HCT116 (cell line): ENCODE results near the gene PAM16. TPM values are rescaled to one million over a fixed set of nuclear protein-coding genes. Genes with fewer than 3 reads are reported as not detected.
A peak's percentile ranks its signal among the peaks of the same experiment; 100 is the strongest.

Experiments used
- ATAC-seq: fragments of 200-7000 bp; cut with Tn5 transposase; 2 replicates; pipeline ENCODE4 v1.9.1; 2020; ENCODE audit warnings: mild to moderate bottlenecking, moderate library complexity
- BruUV-seq: library from RNA; stranded (reverse); fragments of 400-500 nt; replicated peaks from 2 replicates; lab custom pipeline; 2021; lab: Mats Ljungman, UMichigan
- CTCF ChIA-PET: fragments of 300-600 bp; sonication (Branson Sonifier 250); formaldehyde crosslinking; loops from one replicate; lab custom pipeline; 2021; ENCODE audit warnings: antibody characterized with exemption; lab: Charles Lee
- POLR2A ChIA-PET: fragments of 300-600, 350-600 bp; sonication (Branson Sonifier 250); formaldehyde crosslinking; loops from one replicate; lab custom pipeline; 2021; ENCODE audit warnings: antibody characterized with exemption; lab: Charles Lee
- RAD21 ChIA-PET, 2 experiments: fragments of 300-600 bp; sonication (Branson Sonifier 250); formaldehyde crosslinking; loops; one replicate each; lab custom pipeline; 2023; ENCODE audit warnings: low total read pairs in 2 of 2; ENCODE audit not compliant: uncharacterized antibody in 2 of 2, unreplicated experiment in 2 of 2, low non-redundant PET in 1 of 2; lab: Charles Lee
- DNase-seq: peaks from one replicate; pipeline ENCODE4 v3.0.0-alpha.2; 2010; ENCODE audit warnings: low read depth, low spot score
- H2AFZ ChIP-seq: fragments of 200-600 bp; shearing (Covaris generic), sonication (generic); 2 replicates; pipeline ENCODE4 v1.6.1; 2017; ENCODE audit warnings: low read depth, mixed run types, mixed read lengths, antibody characterized with exemption, low read length; ENCODE audit not compliant: poor library complexity, severe bottlenecking
- H3K27ac ChIP-seq: 2 replicates; pipeline ENCODE4 v1.5.1; 2012; ENCODE audit warnings: low read depth, low read length
- H3K27me3 ChIP-seq: fragments of 200-600 bp; sonication (generic); 2 replicates; pipeline ENCODE4 v1.6.1; 2016; ENCODE audit warnings: mixed run types, low read length, mixed read lengths; ENCODE audit not compliant: insufficient read depth
- H3K36me3 ChIP-seq, 2 experiments: fragments of 200-500 bp in 1 of 2; fragments of 200-600 bp in 1 of 2; sonication (Bioruptor generic) in 1 of 2; sonication (generic) in 1 of 2; 2 replicates each; pipeline versions ENCODE4 v1.5.1 to v1.6.1; 2014 to 2016; ENCODE audit warnings: low read length in 2 of 2, inconsistent platforms in 1 of 2, mixed read lengths in 1 of 2, mixed run types in 1 of 2; ENCODE audit not compliant: insufficient read depth in 2 of 2, control insufficient read depth in 1 of 2
- H3K4me1 ChIP-seq, 2 experiments: fragments of 200-600 bp in 1 of 2; sonication (generic) in 1 of 2; 2 replicates each; pipeline versions ENCODE4 v1.5.1 to v1.6.1; 2012 to 2017; ENCODE audit warnings: low read length in 2 of 2, inconsistent platforms in 1 of 2, mild to moderate bottlenecking in 1 of 2, mixed read lengths in 1 of 2, mixed run types in 1 of 2, moderate library complexity in 1 of 2; ENCODE audit not compliant: insufficient read depth in 2 of 2, control insufficient read depth in 1 of 2
- H3K4me2 ChIP-seq: fragments of 200-600 bp; sonication (generic); 2 replicates; pipeline ENCODE4 v1.6.1; 2017; ENCODE audit warnings: mixed run types, low read length, mixed read lengths
- H3K4me3 ChIP-seq, 2 experiments: fragments of 200-600 bp in 1 of 2; sonication (generic) in 1 of 2; replicated peaks in 1 of 2; 2 replicates each; pipeline ENCODE4 v1.5.1; 2011 to 2016; ENCODE audit warnings: low read length in 2 of 2, control low read depth in 1 of 2, low read depth in 1 of 2, mild to moderate bottlenecking in 1 of 2, mixed read lengths in 1 of 2, mixed run types in 1 of 2
- H3K79me2 ChIP-seq: fragments of 200-600 bp; sonication (generic); 2 replicates; pipeline ENCODE4 v1.6.1; 2017; ENCODE audit warnings: mild to moderate bottlenecking, mixed run types, low read length, moderate library complexity, mixed read lengths; ENCODE audit not compliant: insufficient read depth
- H3K9ac ChIP-seq: fragments of 200-600 bp; sonication (generic); 2 replicates; pipeline ENCODE4 v1.6.1; 2016; ENCODE audit warnings: low read length, mixed read lengths
- H3K9me2 ChIP-seq: fragments of 200-600 bp; sonication (generic), shearing (Covaris generic); 2 replicates; pipeline ENCODE4 v1.6.1; 2017; ENCODE audit warnings: mixed run types, mild to moderate bottlenecking, moderate library complexity; ENCODE audit not compliant: insufficient read depth
- H3K9me3 ChIP-seq, 2 experiments: fragments of 200-500 bp in 1 of 2; fragments of 200-600 bp in 1 of 2; sonication (Bioruptor generic) in 1 of 2; sonication (generic) in 1 of 2; 2 replicates each; pipeline ENCODE4 v1.6.1; 2014 to 2017; ENCODE audit warnings: low read length in 2 of 2, mixed read lengths in 2 of 2, inconsistent platforms in 1 of 2, low read depth in 1 of 2, mild to moderate bottlenecking in 1 of 2, mixed run types in 1 of 2, moderate library complexity in 1 of 2; ENCODE audit not compliant: control insufficient read depth in 1 of 2, insufficient read depth in 1 of 2
- H4K20me1 ChIP-seq: fragments of 200-600 bp; sonication (generic), shearing (Covaris generic); 2 replicates; pipeline ENCODE4 v1.6.1; 2017; ENCODE audit warnings: mixed run types, mild to moderate bottlenecking, moderate library complexity; ENCODE audit not compliant: insufficient read depth
- CEBPB ChIP-seq: IDR thresholded peaks from 2 replicates; pipeline ENCODE4 v1.6.1; 2012; ENCODE audit warnings: low read depth
- CTCF ChIP-seq, 3 experiments: fragments of 200-600 bp in 1 of 3; sonication (generic) in 1 of 3; IDR thresholded peaks in 2 of 3; conservative IDR thresholded peaks in 1 of 3; 2 replicates each; pipeline ENCODE4 v1.5.1; 2012 to 2017; ENCODE audit warnings: low read depth in 2 of 3, low read length in 2 of 3, antibody characterized with exemption in 1 of 3, borderline replicate concordance in 1 of 3, control low read depth in 1 of 3, mild to moderate bottlenecking in 1 of 3, mixed read lengths in 1 of 3, mixed run types in 1 of 3, moderate library complexity in 1 of 3; ENCODE audit not compliant: insufficient read depth in 1 of 3
- EGR1 ChIP-seq: IDR thresholded peaks from 2 replicates; pipeline ENCODE4 v1.6.1; 2012; ENCODE audit warnings: low read depth
- EZH2phosphoT487 ChIP-seq: fragments of 200-600 bp; IDR thresholded peaks from 2 replicates; pipeline ENCODE4 v1.6.1; 2018; ENCODE audit warnings: antibody characterized with exemption, borderline replicate concordance
- FOSL1 ChIP-seq: IDR thresholded peaks from 2 replicates; pipeline ENCODE4 v1.6.1; 2012; ENCODE audit warnings: low read depth
- POLR2AphosphoS5 ChIP-seq: IDR thresholded peaks from 2 replicates; pipeline ENCODE4 v1.6.1; 2011; ENCODE audit warnings: mild to moderate bottlenecking, low read depth, low read length, moderate library complexity
- RAD21 ChIP-seq: IDR thresholded peaks from 2 replicates; pipeline ENCODE4 v1.6.1; 2012; ENCODE audit warnings: low read depth, mild to moderate bottlenecking
- SIN3A ChIP-seq: IDR thresholded peaks from 2 replicates; pipeline ENCODE4 v1.6.1; 2012; ENCODE audit warnings: low read depth
- SRF ChIP-seq: IDR thresholded peaks from 2 replicates; pipeline ENCODE4 v1.6.1; 2012; ENCODE audit warnings: low read depth
- ZFX ChIP-seq: fragments of 450-650 bp; IDR thresholded peaks from 2 replicates; pipeline ENCODE4 v1.6.1; 2017
- intact Hi-C: fragments of 100-400 bp; cut with micrococcal nuclease; formaldehyde crosslinking; loops from 2 replicates; pipeline ENCODE4 v1.10.0; 2022
- total RNA-seq: library from RNA; stranded (reverse); gene quantifications from one replicate; pipeline ENCODE4 v1.2.1, GENCODE V29; 2021; ENCODE audit not compliant: unreplicated experiment

The PAM16 gene
- total RNA-seq, 1 experiment from 2014 or later: 102 TPM

DNA sequence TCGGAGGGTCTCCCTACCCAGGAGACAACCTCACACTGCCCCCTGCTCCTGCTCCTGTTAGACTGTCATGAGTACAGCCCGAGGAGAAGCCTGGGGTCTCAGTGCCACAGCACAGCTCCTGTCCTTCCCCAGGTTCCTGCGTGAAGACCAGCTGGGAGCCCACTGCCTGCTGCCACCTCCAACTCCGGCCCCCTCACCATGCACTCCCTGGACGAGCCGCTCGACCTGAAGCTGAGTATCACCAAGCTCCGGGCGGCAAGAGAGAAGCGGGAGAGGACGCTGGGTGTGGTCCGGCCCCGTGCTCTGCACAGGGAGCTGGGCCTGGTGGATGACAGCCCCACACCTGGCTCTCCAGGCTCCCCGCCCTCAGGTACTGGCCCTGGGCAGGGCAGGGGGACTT lies 19.0 kb downstream of the PAM16 start:
- ATAC-seq (no peak), DNase-seq (no peak)
- Histone ChIP-seq H3K9ac (no peak overlapping the region), H2AFZ (no peak overlapping the region), H3K4me2 (no peak overlapping the region), H3K79me2 (peaks cover 60% of the 10 kb centered on the region), H3K27me3 (no peaks in the 10 kb centered on the region), H3K4me1 (peaks cover 0 to 19% of the 10 kb centered on the region in 2 experiments; a peak in 1 of 4 replicates), H4K20me1 (0 out of 2 replicates have a peak, but pooled peaks cover 3% of the 10 kb centered on the region), H3K27ac (no peak overlapping the region), H3K4me3 (no peak overlapping the region), H3K36me3 (peaks cover 0 to 13% of the 10 kb centered on the region in 2 experiments; a peak in 2 of 4 replicates), H3K9me3 (no peaks in the 10 kb centered on the region), H3K9me2 (no peaks in the 10 kb centered on the region)
- ChIA-PET RAD21 (no interaction called here), CTCF (interaction anchor here (0.7 to 2.9 kb wide), 4 partner anchors 43 to 78 kb away, joined by 3 to 15 read pairs (median 4); no protein-coding TSS in a partner anchor), POLR2A (no interaction called here)
- intact Hi-C loops: no loop called here
- TF ChIP-seq FOSL1 (no peak), SRF (no peak), EGR1 (no peak), CEBPB (no peak), POLR2AphosphoS5 (no peak), EZH2phosphoT487 (no peak), SIN3A (no peak)
- no TSS peak for BruUV-seq

GRCh38 chr16:4330277-4330874 lies 20.7 kb downstream of the PAM16 start:
- ATAC-seq: peak; percentile 94
- no peak overlapping the region for H3K4me2 ChIP-seq
- ChIA-PET RAD21 (interaction anchor here (0.6 to 1.0 kb wide), 5 partner anchors 42 to 349 kb away, joined by 3 to 5 read pairs (median 4); no protein-coding TSS in a partner anchor), CTCF (interaction anchor here (0.6 to 2.9 kb wide), 16 partner anchors 16 to 348 kb away, joined by 3 to 15 read pairs (median 4); partner anchors contain the start of genes PAM16 and TFAP4), POLR2A (no interaction called here)
- H3K9me2 ChIP-seq: no peaks in the 10 kb centered on the region
- peaks cover 0 to 8% of the 10 kb centered on the region in 2 experiments; a peak in 2 of 4 replicates for H3K36me3 ChIP-seq
- intact Hi-C loops: loop anchor here (1.0 to 2.0 kb wide), 3 partner anchors 42 to 348 kb away; no protein-coding TSS in a partner anchor
- H2AFZ ChIP-seq: no peak overlapping the region
- H3K9ac ChIP-seq: no peak overlapping the region
- no peaks in the 10 kb centered on the region for H3K9me3 ChIP-seq
- 0 out of 2 replicates have a peak, but pooled peaks cover 3% of the 10 kb centered on the region for H4K20me1 ChIP-seq
- H3K4me3 ChIP-seq: no peak overlapping the region
- H3K79me2 ChIP-seq: peaks cover 74% of the 10 kb centered on the region
- H3K4me1 ChIP-seq: peaks cover 2 to 22% of the 10 kb centered on the region in 2 experiments; a peak in 2 of 4 replicates
- no peak overlapping the region for H3K27ac ChIP-seq
- DNase-seq: no peak
- BruUV-seq: no TSS peak
- H3K27me3 ChIP-seq: no peaks in the 10 kb centered on the region
- TF ChIP-seq CTCF (IDR thresholded peaks at IDR 0.05 in 2 of 3, conservative IDR thresholded peaks at IDR 0.05 in 1 of 3; ENCODE audit: borderline replicate concordance in 1 of 3, insufficient read depth in 1 of 3, low read depth in 2 of 3, low read length in 2 of 3): peak; percentile 87 to 98 (median 94)
- TF ChIP-seq POLR2AphosphoS5: peak; percentile 22; the same call in 1 of the 2 replicates
- TF ChIP-seq ZFX: no peak
- TF ChIP-seq RAD21: peak; percentile 98
- TF ChIP-seq, all 23 proteins: peak for 3
